Epithelial cell of prostate (primary cell): ENCODE data around the gene GDAP2.
"Not testable (repeated sequence)": the region's sequence is repeated elsewhere in the genome, so short reads cannot be mapped to it uniquely, and the experiment has no call there.

ENCODE experiments used
- DNase-seq: peaks from one replicate; pipeline ENCODE4 v3.0.0-alpha.2; 2011; ENCODE audit warnings: low read depth, low spot score
- H3K27ac ChIP-seq: fragments of 450-650 bp; 2 replicates; pipeline ENCODE4 v1.5.1; 2017; ENCODE audit warnings: mild to moderate bottlenecking

The GDAP2 gene

DNA sequence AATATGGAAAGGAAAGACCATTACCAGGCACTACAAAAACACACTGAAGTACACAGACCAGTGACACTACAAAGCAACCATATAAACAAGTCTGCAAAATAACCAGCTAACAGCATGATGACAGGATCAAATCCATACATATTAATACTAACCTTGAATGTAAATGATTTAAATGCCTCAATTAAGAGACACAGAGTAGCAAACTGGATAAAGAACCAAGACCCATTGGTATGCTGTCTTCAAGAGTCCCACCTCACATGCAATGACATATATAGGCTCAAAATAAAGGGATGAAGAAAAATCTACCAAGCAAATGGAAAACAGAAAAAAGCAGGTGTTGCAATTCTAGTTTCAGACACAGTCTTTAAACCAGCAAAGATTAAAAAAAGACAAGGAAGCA is 84.9 kb downstream of the GDAP2 start:
- H3K27ac ChIP-seq, DNase-seq: not testable (repeated sequence)

DNA sequence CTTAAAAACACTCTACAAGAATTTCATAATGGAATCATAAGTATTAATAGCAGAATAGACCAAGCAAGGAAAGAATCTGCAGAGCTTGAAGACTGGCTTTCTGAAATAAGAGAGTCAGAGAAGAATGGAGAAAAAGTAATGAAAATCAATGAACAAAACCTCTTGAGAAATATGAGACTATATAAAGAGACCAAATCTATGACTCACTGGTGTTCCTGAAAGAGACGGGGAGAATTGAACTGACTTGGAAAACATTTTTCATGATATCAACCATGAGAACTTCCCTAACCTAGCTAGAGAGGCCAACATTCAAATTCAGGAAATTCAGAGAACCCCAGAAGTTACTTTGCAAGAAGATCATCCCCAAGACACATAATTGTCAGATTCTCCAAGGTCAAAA is 85.6 kb downstream of the GDAP2 start:
- DNase-seq: no peak
- H3K27ac ChIP-seq: no peak overlapping the region

DNA sequence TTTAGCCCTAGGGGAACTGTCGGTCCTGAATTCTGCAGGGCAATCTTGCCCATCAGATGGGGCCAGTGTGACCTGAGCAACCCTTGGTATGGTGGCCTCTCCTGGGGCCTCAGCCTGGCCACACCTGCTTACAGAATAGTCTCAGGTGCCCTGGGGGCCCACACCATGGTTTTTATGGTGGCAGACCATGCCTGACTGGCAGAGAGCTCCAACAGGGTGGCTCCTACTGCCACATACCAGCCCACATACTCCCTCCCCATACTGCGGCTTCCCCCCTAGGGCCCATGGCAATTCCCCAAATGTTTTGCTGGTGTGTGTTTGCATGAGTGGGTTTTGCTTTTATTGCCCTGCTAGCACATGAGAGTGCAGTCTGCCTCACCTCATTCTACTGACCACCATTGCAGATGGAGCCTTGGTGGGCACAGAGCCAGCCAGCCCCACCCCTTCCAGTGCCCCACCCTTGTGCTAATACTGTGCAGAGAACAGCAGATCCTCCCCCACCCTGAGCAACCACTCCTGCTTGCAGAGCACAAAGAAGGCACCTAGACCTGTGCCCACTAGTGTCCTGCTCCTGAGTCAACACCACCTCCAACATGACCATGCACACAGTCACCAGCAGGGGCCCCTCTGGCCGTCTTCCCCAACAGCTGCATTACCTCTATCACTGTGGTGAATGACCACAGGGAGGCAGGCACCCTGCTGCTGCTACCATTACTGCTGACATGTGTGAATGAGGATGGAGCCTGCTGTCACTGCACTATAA is 86.8 kb downstream of the GDAP2 start:
- no peak overlapping the region for H3K27ac ChIP-seq
- DNase-seq: no peak

DNA sequence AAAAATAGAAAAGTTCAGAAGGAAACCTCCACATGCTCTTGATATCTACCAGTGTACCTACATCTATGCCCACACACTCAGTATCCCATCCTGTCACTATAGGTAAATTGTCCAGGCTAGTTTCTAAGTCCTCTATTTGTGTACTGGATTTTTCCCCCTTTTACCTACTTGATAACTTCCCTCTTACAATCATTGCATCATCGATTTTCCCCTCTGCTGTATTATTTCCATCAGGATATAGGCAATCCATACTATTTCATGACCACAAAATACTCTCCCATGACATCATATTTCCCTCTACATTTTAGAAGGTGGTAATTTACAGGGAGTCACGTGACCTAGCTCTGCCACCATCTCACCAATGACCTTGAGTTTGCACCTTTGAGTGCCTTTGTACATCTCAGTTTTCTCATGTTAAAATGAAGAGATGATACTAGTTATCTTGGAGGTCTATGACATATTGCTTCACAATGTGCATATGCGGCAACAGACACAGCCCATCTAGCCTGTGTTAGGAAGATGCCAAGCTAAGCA is 88.2 kb downstream of the GDAP2 start:
- no peak overlapping the region for H3K27ac ChIP-seq
- DNase-seq: no peak

DNA sequence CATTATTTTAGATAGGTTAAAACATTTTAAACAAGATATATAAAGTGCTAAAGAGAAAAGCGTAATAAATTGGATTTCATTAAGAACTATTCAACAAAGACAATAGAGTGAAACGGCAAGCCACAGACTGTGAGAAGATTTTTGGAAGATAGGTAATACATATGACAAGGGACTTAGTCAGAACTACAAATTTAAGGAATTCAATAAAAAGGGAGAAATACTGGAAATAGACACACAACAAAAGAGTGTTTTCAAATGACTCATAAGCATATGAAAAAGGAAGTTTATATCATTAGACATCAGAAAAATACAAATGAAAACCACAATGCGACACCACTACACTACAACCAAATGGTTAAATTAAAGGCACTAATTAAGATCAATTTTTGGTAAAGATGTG is 90.5 kb downstream of the GDAP2 start:
- DNase-seq: no peak
- no peak overlapping the region for H3K27ac ChIP-seq

DNA sequence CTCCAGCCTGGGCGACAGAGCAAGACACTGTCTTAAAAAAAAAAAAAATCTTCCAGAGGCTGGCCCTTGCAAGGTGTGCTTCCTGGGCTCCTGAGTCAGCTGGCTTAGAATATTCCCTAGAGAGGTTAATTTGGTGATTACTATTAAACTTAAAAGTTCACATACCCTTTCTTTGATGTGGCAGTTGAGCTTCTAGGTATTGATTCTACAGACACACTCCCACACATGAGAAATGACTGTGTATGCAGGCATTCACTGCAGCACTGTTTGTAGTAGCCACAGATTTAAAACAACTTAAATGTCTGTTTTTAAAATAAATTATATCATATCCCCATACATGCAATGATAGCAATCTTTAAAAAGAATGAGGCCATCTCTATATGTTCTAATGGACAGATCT is 93.4 kb downstream of the GDAP2 start:
- no peak overlapping the region for H3K27ac ChIP-seq
- no peak for DNase-seq

DNA sequence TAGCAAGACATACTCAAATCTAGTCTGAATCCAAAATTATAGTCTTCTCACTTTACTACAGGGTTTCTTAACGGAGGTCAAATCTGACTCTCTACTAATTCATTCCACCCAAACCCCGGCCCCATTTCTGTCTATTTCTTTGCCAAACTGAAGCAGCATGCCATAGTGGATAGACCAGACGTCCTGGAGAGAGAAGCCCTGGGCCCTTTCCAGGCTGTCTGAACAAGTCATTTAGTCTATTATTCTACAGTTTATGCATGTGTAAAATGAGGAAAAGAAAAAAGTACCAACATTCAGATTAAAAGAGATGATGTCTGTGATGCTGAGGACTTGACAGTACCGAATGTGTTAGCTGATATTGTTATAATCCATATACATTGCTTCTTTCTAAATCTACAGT is 95.0 kb downstream of the GDAP2 start:
- no peak overlapping the region for H3K27ac ChIP-seq
- DNase-seq: no peak

DNA sequence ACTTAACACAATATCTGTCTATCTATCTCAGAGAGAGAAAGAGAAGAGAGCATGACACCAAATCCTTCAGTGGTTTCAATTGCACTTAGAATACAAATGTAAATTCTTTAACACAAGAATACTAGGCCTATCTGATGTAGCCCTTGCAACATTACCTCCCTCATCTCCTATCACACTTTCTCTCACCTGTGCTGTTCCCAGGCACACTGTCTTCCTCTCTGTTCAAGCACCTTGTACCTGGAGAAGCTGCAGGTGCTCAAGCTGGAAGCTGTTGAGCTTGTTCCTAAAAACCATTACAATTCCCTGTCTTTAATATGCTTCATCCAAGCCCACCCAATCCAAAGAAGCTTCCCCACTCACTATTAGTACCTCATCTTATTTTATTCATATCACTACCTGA is 97.0 kb downstream of the GDAP2 start:
- H3K27ac ChIP-seq: no peak overlapping the region
- DNase-seq: no peak

DNA sequence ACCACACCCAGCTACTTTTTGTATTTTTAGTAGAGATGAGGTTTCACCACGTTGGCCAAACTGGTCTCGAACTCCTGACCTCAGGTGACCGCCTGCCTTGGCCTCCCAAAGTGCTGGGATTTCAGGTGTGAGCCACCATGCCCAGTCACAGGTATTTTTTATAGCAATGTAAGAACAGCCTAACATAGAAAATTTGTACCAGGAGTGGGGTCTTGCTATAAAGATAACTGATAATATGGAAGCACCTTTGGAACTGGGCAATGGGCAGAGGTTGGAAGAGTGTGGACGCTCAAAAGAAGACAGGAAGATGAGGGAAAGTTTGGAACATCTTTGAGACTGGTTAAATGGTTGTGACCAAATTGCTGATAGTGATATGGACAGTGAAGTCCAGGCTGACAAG is 99.2 kb downstream of the GDAP2 start:
- no peak for DNase-seq
- H3K27ac ChIP-seq: no peak overlapping the region

DNA sequence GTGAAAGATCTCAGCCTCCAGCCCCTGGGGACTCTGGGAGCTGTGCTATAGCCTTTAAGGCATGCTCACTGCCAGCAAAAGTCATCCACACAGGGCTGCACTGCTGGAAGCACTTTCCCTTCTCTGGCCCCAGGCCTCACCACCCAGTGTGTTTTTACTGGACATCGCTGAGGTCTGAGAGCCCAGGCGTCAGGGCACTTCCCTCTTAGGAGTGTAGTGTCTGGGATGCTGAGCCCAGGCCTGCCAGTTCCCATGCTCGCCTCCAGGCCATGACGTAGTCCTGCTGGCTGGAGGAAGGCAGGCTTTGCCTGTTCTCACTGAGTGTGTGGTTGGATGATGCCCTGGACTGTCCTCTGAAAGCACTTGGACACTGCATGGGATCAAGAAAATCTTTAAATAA is 101.2 kb downstream of the GDAP2 start:
- no peak for DNase-seq
- H3K27ac ChIP-seq: no peak overlapping the region

DNA sequence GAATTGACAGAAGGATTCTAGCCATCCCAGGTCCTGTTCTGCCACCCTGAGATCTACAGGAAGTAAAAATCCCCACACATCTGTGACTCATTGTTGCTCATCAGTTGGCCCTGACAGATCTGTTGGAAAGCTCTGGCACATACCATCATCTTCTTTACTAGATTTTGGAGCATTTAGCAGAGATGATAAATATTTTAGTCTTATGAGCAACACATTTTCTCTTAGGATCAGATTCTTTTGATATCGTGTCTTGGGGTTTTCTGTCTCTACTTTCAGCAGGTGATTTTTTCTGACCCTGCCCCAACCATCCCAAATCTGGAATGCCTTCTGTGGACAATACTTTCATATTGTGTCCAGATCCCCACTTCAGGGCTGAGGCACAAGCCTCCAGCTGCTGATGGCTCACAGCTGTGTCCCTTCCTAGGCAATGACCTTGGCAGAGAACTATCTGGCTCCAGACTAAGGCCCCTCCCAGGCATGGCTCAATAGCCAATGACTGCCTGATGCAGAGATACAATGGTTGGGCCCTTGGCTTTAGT is 102.8 kb downstream of the GDAP2 start:
- peak; percentile 58 for DNase-seq
- H3K27ac ChIP-seq: peak overlapping the region; percentile 58

DNA sequence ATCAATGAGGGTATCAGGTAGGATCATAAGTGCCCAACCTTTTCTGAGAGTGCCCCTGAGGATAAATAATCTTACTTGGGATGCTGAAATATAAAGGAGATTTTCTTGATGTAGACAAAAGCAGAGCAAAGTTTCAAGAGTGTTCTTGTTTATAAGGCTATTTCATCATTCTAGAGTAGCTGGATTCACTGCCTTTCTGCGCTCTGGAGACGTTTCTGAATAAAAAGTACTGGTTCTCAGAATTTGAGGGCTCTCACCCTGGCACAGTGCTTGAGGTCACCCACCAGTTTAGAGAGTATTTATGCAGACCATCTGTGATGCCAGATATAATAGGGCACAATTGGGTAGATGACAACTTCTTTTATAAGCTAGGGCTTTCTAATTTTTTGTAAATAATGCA is 103.3 kb downstream of the GDAP2 start:
- no peak for DNase-seq
- peak overlapping the region; percentile 58 for H3K27ac ChIP-seq

DNA sequence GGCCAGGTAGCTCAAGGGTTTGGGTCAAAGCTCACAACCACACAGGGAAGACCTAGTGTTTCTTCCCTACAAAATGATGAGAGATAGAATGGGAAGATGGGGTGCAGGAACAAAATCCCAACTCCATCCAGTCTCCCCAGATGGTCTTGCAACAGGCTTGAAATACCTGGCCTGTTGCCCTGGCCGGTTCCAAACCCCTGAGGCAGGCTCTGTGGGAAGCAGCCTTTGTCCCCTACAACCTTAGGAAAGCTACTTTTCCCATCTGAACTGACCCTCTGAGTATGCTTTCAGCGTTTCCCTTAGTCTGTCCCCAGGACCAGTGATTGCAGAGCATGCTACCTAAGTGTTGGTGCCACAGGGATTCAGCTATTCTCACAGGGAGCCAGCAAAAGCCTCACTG is 104.0 kb downstream of the GDAP2 start:
- DNase-seq: no peak
- no peak overlapping the region for H3K27ac ChIP-seq

DNA sequence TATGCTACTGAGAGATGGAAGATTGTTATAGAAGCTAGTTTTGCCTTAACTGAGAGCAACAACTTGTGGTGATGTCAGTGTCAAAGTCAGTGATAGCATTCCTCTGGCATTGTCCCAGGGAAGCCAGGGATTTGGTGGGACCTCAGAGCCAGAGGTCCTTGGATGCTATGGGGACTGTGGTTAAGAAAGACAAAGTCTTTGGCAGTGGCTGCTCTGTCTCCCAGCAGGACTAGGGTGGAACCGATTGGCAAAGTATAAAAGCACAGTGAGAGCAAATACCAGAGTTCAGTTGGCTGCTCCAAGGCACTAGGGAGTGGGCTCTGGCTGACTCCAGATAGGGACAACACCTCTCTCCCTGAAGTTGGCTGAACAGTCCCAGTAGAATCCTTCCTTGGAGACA is 104.8 kb downstream of the GDAP2 start:
- H3K27ac ChIP-seq: no peak overlapping the region
- no peak for DNase-seq

DNA sequence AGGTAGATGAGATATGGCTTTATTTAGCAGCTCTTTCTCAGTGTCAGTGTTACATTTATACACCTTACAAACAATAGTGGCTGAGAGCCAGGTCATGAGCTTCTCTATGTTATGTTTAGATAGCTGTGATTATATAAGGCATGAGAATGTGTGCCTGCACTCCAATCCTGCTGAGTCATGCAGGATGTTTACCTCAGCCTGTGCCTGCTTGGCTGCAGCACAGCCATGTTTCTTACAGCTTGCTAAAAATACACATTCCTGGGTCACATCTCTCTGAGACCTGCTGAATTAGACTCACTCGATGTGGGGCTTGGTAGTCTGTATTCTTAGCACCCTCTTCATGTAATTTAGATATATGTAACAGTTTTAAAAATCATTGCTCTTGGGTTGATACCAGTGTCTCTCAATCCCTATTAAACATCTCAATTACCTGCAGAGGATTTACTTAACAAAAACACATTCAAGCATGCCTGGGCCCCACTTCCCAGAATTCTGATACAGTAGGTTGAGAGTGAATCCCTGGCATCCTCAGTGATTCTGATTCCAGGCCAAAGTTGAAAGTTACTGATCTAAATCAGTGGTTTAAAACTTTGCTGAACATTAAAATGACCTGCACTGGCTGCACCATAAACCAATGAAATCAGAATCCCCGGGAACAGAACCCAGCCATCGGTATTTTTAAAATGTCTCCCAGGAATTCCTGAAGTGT is 107.5 kb downstream of the GDAP2 start:
- DNase-seq: peak; percentile 84
- H3K27ac ChIP-seq: peak overlapping the region; percentile 36

DNA sequence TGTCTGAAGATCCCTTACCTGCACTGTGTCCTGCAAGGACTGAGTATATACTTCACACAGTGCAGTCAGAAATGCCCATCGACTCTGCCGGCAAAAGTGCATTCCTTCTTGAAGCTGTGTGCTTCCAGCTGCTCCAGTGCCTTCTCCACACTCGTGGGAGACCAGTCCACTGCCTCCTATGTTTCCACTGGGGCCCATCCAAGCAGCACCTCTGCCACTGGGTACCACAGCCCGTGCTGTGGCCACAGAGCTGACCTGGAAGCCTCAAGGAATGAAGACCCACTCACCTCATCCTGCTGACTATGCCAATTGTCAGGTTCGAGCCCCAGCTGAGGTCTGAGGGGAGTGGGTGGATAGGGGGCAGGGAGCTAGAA is 108.1 kb downstream of the GDAP2 start:
- DNase-seq: no peak

DNA sequence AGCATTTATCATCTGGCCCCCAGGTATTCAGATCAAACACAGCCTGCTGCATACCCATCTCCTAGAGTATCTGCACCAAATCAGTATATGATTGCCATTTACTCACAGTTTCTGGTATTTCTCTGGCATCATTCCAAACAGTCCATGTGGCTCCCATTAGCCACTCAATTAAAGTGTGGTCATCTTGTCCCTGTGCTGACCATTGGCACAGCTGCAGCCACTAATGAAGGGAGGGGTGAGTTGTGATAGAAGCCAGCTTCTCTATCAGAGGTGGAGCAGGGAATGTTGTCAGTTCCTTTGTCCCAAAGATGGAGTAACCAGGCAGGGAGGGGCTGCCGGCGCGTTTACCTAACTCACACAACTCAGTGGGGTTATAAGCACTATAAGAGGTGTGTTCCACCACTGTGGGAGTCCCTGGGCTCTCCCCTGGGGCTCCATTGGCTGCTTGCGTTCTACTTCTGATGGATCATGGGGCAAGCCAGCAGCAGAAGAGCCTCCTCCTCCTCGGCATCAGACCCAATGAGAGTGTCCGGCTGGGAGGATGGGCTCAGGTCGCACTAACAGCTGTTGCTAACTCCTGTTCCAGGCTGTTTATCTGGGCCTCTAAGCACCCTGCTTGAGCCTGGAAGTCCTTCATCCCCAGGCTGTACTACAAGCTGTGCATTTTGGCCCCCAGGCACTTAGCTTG is 108.6 kb downstream of the GDAP2 start:
- DNase-seq: no peak
- no peak overlapping the region for H3K27ac ChIP-seq

More for the DNA sequence above, 108.1 kb downstream of the GDAP2 start:
- peak overlapping the region; percentile 36 for H3K27ac ChIP-seq

DNA sequence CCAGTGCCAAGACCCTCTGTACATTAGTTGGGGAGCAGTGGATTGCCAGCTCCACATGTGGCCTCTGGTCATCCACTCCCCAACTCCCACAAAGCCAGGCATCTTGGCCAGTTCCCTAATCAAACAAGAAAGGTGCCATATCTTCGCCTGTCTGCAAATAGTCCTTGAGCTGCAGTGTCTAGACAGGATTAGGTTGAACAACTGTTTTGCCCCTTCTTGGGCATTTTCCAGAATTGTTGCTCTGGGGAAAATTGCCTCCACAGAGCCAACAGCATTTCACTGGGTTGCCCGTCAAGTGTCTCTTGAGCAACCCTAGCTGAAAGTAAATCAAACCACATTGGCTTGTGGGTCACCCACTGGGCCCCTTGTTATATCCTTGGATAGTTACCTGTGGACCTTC is 109.3 kb downstream of the GDAP2 start:
- DNase-seq: no peak
- no peak overlapping the region for H3K27ac ChIP-seq

DNA sequence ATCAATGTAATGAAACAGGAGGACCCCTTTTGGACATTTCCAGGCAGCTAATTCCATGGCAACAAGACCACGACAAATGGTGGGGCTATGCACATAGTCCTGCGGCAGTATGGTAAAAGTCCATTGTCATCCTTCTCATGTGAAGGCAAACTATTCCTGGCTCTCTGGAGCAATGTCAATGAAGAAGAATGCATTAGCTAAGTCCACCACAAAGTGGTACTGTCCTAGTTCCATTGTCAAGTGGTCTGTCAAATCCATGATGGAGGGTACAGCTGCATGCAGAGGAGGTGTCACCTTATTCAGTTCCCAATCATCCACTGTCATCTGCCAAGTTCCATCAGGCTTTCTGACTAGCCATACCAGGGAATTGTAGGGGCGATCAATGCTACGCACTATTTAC is 110.1 kb downstream of the GDAP2 start:
- no peak for DNase-seq
- H3K27ac ChIP-seq: no peak overlapping the region

DNA sequence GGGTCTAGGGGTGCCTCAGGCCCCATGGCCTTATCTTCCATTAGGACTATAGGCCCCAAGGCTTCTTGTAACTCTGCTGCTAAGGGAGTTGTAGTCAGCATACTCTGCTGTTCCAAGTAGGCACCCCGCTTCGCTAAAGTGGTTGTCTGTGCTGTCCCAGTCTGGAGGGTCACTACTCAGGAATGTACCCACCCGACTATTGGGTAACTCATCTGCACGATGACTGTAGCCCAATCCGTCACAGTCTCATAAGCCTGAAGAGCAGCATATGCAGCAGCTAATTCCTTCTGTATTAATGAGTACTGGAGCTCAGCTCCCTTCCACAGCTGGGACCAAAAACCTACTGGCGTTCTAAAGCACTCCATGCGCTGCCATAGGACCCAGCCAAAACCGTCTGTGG is 111.0 kb downstream of the GDAP2 start:
- no peak overlapping the region for H3K27ac ChIP-seq
- DNase-seq: no peak

DNA sequence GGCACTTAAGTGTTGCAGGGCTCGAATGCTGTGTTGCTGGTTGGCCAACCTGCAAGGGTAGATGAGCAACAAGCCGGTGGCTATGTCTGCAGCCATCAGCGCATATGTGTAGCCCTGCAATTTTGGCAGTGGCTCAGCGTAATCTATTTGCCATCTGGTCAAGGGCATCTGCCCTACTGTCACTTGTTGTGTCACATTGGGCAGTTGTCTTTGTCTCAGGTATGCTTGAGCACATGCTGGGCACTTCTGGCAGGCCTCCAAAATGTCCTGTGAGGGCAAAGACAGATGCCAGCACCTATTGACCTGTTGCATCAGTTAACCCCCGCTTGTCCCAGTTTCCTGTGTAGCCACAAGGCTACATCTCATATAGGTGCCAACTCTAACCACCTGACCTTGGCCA is 111.8 kb downstream of the GDAP2 start:
- no peak for DNase-seq
- no peak overlapping the region for H3K27ac ChIP-seq
